Measurements from ENCODE around the gene WDR75.

Gene WDR75

DNA sequence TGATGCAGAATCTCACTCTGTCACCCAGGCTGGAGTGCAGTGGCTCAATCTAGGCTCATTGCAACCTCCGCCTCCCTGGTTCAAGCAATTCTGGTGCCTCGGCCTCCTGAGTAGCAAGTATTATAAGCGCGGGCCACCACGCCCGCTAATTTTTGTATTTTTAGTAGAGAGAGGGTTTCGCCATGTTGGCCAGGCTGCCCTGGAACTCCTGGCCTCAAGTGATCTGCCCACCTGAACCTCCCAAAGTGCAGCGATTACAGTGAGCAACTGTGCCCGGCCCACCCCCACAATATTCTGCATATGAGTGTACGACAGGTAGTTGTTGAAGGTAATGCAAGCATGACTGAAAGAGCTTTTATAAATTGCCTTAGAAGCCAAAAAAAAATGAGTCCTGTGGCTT is 1.2 kb downstream of the WDR75 start:
- Histone ChIP-seq H3K27me3 (ENCODE audit: insufficient read depth, low read depth, severe bottlenecking) (no peaks in the 10 kb centered on the region), H3K4me3 (ENCODE audit: low read depth, low read length) (no peak overlapping the region; the same call in 1 of the 2 replicates), H3K36me3 (peaks cover 6% of the 10 kb centered on the region), H3K9me3 (ENCODE audit: severe bottlenecking) (no peaks in the 10 kb centered on the region), H3K27ac (no peak overlapping the region)
- DNase-seq, result no peak
- TF ChIP-seq, protein P1, sequence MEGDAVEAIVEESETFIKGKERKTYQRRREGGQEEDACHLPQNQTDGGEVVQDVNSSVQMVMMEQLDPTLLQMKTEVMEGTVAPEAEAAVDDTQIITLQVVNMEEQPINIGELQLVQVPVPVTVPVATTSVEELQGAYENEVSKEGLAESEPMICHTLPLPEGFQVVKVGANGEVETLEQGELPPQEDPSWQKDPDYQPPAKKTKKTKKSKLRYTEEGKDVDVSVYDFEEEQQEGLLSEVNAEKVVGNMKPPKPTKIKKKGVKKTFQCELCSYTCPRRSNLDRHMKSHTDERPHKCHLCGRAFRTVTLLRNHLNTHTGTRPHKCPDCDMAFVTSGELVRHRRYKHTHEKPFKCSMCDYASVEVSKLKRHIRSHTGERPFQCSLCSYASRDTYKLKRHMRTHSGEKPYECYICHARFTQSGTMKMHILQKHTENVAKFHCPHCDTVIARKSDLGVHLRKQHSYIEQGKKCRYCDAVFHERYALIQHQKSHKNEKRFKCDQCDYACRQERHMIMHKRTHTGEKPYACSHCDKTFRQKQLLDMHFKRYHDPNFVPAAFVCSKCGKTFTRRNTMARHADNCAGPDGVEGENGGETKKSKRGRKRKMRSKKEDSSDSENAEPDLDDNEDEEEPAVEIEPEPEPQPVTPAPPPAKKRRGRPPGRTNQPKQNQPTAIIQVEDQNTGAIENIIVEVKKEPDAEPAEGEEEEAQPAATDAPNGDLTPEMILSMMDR (IDR thresholded peaks at IDR 0.05; ENCODE audit: low read depth, low read length), result no peak

- Histone ChIP-seq H3K27ac (no peak overlapping the region), H3K9me3 (ENCODE audit: severe bottlenecking) (no peaks in the 10 kb centered on the region), H3K4me3 (ENCODE audit: low read depth, low read length) (no peak overlapping the region), H3K27me3 (ENCODE audit: insufficient read depth, low read depth, severe bottlenecking) (no peaks in the 10 kb centered on the region), H3K36me3 (peaks cover 21% of the 10 kb centered on the region)
- DNase-seq, result no peak
- TF ChIP-seq, protein P1 (IDR thresholded peaks at IDR 0.05; ENCODE audit: low read depth, low read length), result no peak
These were observed 3.0 kb downstream of the WDR75 start for GRCh38 chr2:189444322-189444721.

DNA sequence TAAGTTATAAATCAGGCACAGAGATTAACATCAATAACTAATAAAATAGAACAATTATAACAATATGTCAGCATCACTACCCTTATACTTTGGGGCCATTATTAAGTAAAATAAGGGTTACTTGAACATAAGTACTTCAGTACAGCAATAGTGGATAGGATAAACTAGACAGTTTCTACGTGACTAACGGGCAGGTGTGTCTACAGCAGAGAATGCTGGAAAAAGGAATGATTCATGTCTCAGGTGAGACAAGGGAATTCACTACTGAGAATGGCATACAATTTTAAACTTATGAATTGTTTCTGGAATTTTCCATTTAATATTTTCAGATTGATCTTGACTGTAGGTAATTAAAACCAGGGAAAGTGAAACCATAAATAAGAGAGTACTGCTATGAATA is 5.5 kb downstream of the WDR75 start:
- Histone ChIP-seq H3K27ac (no peak overlapping the region), H3K9me3 (ENCODE audit: severe bottlenecking) (no peaks in the 10 kb centered on the region), H3K27me3 (ENCODE audit: insufficient read depth, low read depth, severe bottlenecking) (no peaks in the 10 kb centered on the region), H3K36me3 (peaks cover 40% of the 10 kb centered on the region), H3K4me3 (ENCODE audit: low read depth, low read length) (no peak overlapping the region)
- TF ChIP-seq, protein P1 (IDR thresholded peaks at IDR 0.05; ENCODE audit: low read depth, low read length), result no peak
- DNase-seq, result no peak

- H3K4me3 ChIP-seq (ENCODE audit: low read depth, low read length), result no peak overlapping the region
- no peaks in the 10 kb centered on the region for H3K9me3 ChIP-seq (ENCODE audit: severe bottlenecking)
- H3K27me3 ChIP-seq (ENCODE audit: insufficient read depth, low read depth, severe bottlenecking), result no peaks in the 10 kb centered on the region
- H3K27ac ChIP-seq, result no peak overlapping the region
- TF ChIP-seq, protein P1 (IDR thresholded peaks at IDR 0.05; ENCODE audit: low read depth, low read length), result no peak
- H3K36me3 ChIP-seq, result peaks cover 75% of the 10 kb centered on the region
- DNase-seq, result no peak
These were observed 12.7 kb downstream of the WDR75 start for GRCh38 chr2:189454009-189454408.

GRCh38 chr2:189465076-189465475 is 23.8 kb downstream of the WDR75 start:
- TF ChIP-seq, protein P1 (IDR thresholded peaks at IDR 0.05; ENCODE audit: low read depth, low read length), result no peak
- Histone ChIP-seq H3K36me3 (peaks cover 88% of the 10 kb centered on the region), H3K27me3 (ENCODE audit: insufficient read depth, low read depth, severe bottlenecking) (no peaks in the 10 kb centered on the region), H3K4me3 (ENCODE audit: low read depth, low read length) (no peak overlapping the region), H3K27ac (no peak overlapping the region), H3K9me3 (ENCODE audit: severe bottlenecking) (no peaks in the 10 kb centered on the region)
- DNase-seq, result no peak

DNA sequence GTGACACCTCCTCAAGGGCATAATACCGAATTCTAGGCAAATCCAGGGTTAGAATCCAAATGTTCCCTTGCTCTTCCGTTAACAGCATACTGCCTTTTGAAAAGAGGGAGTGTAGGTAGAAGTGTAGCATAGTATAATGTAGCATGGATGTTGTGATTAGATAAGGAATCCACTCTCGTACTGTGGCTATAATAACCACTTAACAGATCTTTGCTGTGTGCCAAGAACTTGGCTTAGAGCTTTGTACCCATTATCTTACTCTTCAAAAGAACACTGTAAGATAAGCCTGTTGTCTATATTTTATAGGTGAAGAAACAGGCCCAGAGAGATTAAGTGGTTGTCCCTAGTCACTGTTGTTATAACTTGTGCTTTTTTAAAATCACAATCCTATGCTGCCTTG is 24.2 kb downstream of the WDR75 start:
- Histone ChIP-seq H3K9me3 (ENCODE audit: severe bottlenecking) (no peaks in the 10 kb centered on the region), H3K27me3 (ENCODE audit: insufficient read depth, low read depth, severe bottlenecking) (no peaks in the 10 kb centered on the region), H3K27ac (no peak overlapping the region), H3K36me3 (peaks cover 90% of the 10 kb centered on the region), H3K4me3 (ENCODE audit: low read depth, low read length) (no peak overlapping the region)
- TF ChIP-seq, protein P1 (IDR thresholded peaks at IDR 0.05; ENCODE audit: low read depth, low read length), result no peak
- DNase-seq, result no peak
